Activated CD4-positive, alpha-beta T cell treated with anti-CD3 and anti-CD28 coated beads, Interleukin-2, amount 50 U/mL, for 4 hours (primary cell): ENCODE data around the gene NDUFA13.

Experiments used
- DNase-seq, 2 experiments: peaks; one replicate each; pipeline ENCODE4 v3.0.0-alpha.2; 2020

The NDUFA13 gene

GRCh38 chr19:19534556-19535265, 18.7 kb downstream of the NDUFA13 start:
- no peak for DNase-seq

- no peak for DNase-seq
Observed at GRCh38 chr19:19535311-19536191, 19.5 kb downstream of the NDUFA13 start.

- peak in 1 of 2 experiments; percentile 33 for DNase-seq
Observed at GRCh38 chr19:19537075-19538048, 21.3 kb downstream of the NDUFA13 start.

- DNase-seq, result no peak
Observed at GRCh38 chr19:19538061-19538784, 22.2 kb downstream of the NDUFA13 start, which contains the start of gene CILP2. Gene CILP2 (plus strand): TSS chr19:19538265. CDS start chr19:19538350, 85 bp downstream.

- DNase-seq, result no peak
Observed at GRCh38 chr19:19538785-19539166, 22.8 kb downstream of the NDUFA13 start.

GRCh38 chr19:19539698-19540063, 23.7 kb downstream of the NDUFA13 start:
- DNase-seq, result no peak

- peak; percentile 64 to 65 for DNase-seq
Observed at GRCh38 chr19:19540064-19540714, 24.2 kb downstream of the NDUFA13 start.

- peak; percentile 72 to 73 for DNase-seq
Observed at GRCh38 chr19:19540715-19541515, 24.9 kb downstream of the NDUFA13 start.

- DNase-seq, result no peak
Observed at GRCh38 chr19:19541616-19542015, 25.6 kb downstream of the NDUFA13 start.

- no peak for DNase-seq
Observed at GRCh38 chr19:19542507-19542906, 26.5 kb downstream of the NDUFA13 start.

GRCh38 chr19:19543101-19543500, 27.1 kb downstream of the NDUFA13 start:
- no peak for DNase-seq

GRCh38 chr19:19543640-19544039, 27.6 kb downstream of the NDUFA13 start:
- no peak for DNase-seq

GRCh38 chr19:19544257-19544953, 28.4 kb downstream of the NDUFA13 start:
- no peak for DNase-seq

GRCh38 chr19:19544954-19545591, 29.0 kb downstream of the NDUFA13 start:
- DNase-seq, result no peak

- DNase-seq, result no peak
Observed at GRCh38 chr19:19545707-19546106, 29.7 kb downstream of the NDUFA13 start.

GRCh38 chr19:19546751-19547162, 30.7 kb downstream of the NDUFA13 start:
- DNase-seq, result no peak

- no peak for DNase-seq
Observed at GRCh38 chr19:19547674-19548336, 31.8 kb downstream of the NDUFA13 start.

GRCh38 chr19:19548915-19549759, 33.1 kb downstream of the NDUFA13 start:
- no peak for DNase-seq
